ENCODE measurements around the gene AKNAD1. TPM values are rescaled to one million over a fixed set of nuclear protein-coding genes. Genes with fewer than 3 reads are reported as not detected.

The AKNAD1 gene
- total RNA-seq, 4 donors from 2014 or later = 0.84 TPM; not detected in 3

GRCh38 chr1:108862698-108863477 lies 6.0 kb upstream of the AKNAD1 start:
- ATAC-seq (ENCODE audit: low FRiP score) = no peak
- no peak for TF ChIP-seq CTCF (IDR thresholded peaks at IDR 0.05)
- DNase-seq (ENCODE audit: low spot score) = no peak

- no peak for DNase-seq (ENCODE audit: low spot score)
- no peak for TF ChIP-seq CTCF (IDR thresholded peaks at IDR 0.05)
- no peak for ATAC-seq (ENCODE audit: low FRiP score)
These were observed 5.2 kb upstream of the AKNAD1 start for GRCh38 chr1:108862017-108862610.

GRCh38 chr1:108861566-108861965 lies 4.7 kb upstream of the AKNAD1 start:
- no peak for TF ChIP-seq CTCF (IDR thresholded peaks at IDR 0.05)
- DNase-seq (ENCODE audit: low spot score) (no peak), ATAC-seq (ENCODE audit: low FRiP score) (no peak)

DNA sequence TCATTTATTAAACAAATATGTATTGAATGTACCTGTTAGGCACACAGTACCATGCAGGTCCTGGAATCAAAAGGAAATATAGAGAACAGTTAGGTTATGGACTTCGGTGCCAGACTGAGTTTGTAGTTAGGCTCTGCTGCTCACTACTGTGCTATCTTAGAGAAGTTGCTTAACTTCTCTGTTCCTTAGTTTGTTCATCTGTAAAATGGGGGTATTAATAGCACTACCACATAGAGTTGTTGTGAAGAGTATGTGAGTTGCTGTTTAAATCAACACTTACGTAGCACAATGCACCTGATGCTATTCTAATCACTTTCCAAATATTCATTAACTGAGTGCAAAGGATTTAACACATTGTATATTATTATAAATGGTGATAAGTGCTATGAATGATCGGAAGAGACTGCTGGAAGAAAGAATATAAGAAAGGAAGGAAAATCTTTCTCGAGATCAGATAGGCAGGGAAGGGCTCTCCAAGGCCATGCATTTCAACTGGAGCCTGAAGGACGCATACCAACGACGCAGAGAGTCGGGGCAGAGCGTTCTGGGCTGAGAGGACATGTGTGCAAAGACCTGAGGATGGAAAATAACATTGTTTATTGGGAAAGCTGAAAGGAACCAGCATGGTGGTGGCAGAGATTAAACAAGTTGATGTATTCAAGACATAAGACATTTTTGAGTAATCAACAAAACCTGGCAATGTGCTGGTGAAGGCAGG lies 3.5 kb upstream of the AKNAD1 start:
- ATAC-seq (ENCODE audit: low FRiP score) = no peak
- no peak for TF ChIP-seq CTCF (IDR thresholded peaks at IDR 0.05)
- no peak for DNase-seq (ENCODE audit: low spot score)

GRCh38 chr1:108858230-108858950 lies 1.5 kb upstream of the AKNAD1 start:
- DNase-seq (ENCODE audit: low spot score) (no peak), ATAC-seq (ENCODE audit: low FRiP score) (no peak)
- no peak for TF ChIP-seq CTCF (IDR thresholded peaks at IDR 0.05)

DNA sequence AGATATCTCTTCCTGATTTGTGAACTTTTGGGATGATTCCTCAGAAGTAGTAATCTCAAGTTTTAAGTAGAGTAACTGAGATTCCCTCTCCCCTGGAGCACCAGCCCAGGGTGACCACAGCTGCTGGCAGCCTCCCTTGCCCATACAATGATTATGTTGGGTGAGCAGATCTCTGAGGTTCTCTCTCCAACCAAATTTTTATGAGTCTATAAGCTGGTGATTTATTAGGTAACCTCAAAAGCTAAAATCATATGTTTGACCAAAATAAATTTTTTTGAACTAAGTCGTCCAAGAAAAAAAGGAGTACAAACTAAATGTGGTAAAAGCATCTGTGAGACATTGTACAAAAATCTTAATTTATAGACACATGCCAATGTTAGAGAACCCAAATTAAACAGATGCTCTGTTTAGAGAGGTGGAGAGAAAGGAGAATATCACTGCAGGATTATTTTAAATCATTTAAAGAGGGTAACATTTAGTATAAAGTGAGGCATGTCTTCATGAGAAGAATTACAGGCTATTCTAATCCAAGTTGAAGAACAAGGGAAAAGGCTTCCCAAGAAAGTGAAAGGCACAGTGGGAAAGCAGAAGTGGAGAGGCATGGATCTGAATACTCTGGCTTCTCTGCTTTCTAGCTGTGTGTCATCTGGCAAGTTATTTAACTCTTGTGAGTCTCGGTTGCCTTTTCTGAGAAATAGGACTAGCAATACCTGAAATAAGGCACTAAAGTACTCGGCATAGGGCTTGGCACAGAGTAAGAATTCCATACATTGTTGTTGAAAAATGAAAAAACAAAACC lies 2.5 kb downstream of the AKNAD1 start:
- TF ChIP-seq CTCF (IDR thresholded peaks at IDR 0.05) = no peak
- DNase-seq (ENCODE audit: low spot score) (no peak), ATAC-seq (ENCODE audit: low FRiP score) (no peak)
